ENCODE data around the gene SV2B.

Gene SV2B

GRCh38 chr15:91055548-91056331 lies 44.3 kb upstream of the SV2B start:
- DNase-seq (ENCODE audit: low read depth in 1 of 2, low spot score in 1 of 2), result peak in 1 of 2 experiments; percentile 75

GRCh38 chr15:91061230-91061629 lies 38.8 kb upstream of the SV2B start:
- Histone ChIP-seq H3K27ac (replicated peaks) (no peak overlapping the region), H3K4me3 (replicated peaks; ENCODE audit: insufficient read depth, low read length) (no peak overlapping the region), H3K27me3 (ENCODE audit: insufficient read depth, poor library complexity, severe bottlenecking) (no peaks in the 10 kb centered on the region)
- TF ChIP-seq CTCF (IDR thresholded peaks at IDR 0.05; ENCODE audit: insufficient read depth, low read length), result no peak
- DNase-seq (ENCODE audit: low read depth in 1 of 2, low spot score in 1 of 2), result no peak

More at GRCh38 chr15:91055548-91056331, 44.3 kb upstream of the SV2B start:
- H3K27ac ChIP-seq (replicated peaks), result no peak overlapping the region
- 0 out of 2 replicates have a peak, but pooled peaks have one; percentile 32 for TF ChIP-seq SPI1 (IDR thresholded peaks at IDR 0.05; ENCODE audit: borderline replicate concordance, low read depth)
- TF ChIP-seq CTCF (IDR thresholded peaks at IDR 0.05; ENCODE audit: insufficient read depth, low read length), result peak; percentile 85
- no peak for TF ChIP-seq GABPA (IDR thresholded peaks at IDR 0.05; ENCODE audit: low read depth)
- no peak for TF ChIP-seq REST (IDR thresholded peaks at IDR 0.05; ENCODE audit: insufficient replicate concordance, low read depth)
- H3K27me3 ChIP-seq (ENCODE audit: insufficient read depth, poor library complexity, severe bottlenecking), result peaks cover 14% of the 10 kb centered on the region
- peak overlapping the region; percentile 37 for H3K4me3 ChIP-seq (replicated peaks; ENCODE audit: insufficient read depth, low read length)

- no peak for DNase-seq (ENCODE audit: low read depth in 1 of 2, low spot score in 1 of 2)
- H3K4me3 ChIP-seq (replicated peaks; ENCODE audit: insufficient read depth, low read length), result no peak overlapping the region
- H3K27ac ChIP-seq (replicated peaks), result no peak overlapping the region
- no peaks in the 10 kb centered on the region for H3K27me3 ChIP-seq (ENCODE audit: insufficient read depth, poor library complexity, severe bottlenecking)
- TF ChIP-seq REST (IDR thresholded peaks at IDR 0.05; ENCODE audit: insufficient replicate concordance, low read depth) (no peak), CTCF (IDR thresholded peaks at IDR 0.05; ENCODE audit: insufficient read depth, low read length) (no peak), POLR2AphosphoS5 (IDR thresholded peaks at IDR 0.05; ENCODE audit: low read depth) (no peak), SPI1 (IDR thresholded peaks at IDR 0.05; ENCODE audit: borderline replicate concordance, low read depth) (no peak), GABPA (IDR thresholded peaks at IDR 0.05; ENCODE audit: low read depth) (no peak)
These were observed 38.1 kb upstream of the SV2B start for GRCh38 chr15:91061997-91062396.

- Histone ChIP-seq H3K4me3 (replicated peaks; ENCODE audit: insufficient read depth, low read length) (no peak overlapping the region), H3K27ac (replicated peaks) (no peak overlapping the region), H3K27me3 (ENCODE audit: insufficient read depth, poor library complexity, severe bottlenecking) (no peaks in the 10 kb centered on the region)
- DNase-seq (ENCODE audit: low read depth in 1 of 2, low spot score in 1 of 2), result no peak
- TF ChIP-seq SPI1 (IDR thresholded peaks at IDR 0.05; ENCODE audit: borderline replicate concordance, low read depth), result no peak
- TF ChIP-seq REST (IDR thresholded peaks at IDR 0.05; ENCODE audit: insufficient replicate concordance, low read depth), result no peak
- no peak for TF ChIP-seq GABPA (IDR thresholded peaks at IDR 0.05; ENCODE audit: low read depth)
- TF ChIP-seq CTCF (IDR thresholded peaks at IDR 0.05; ENCODE audit: insufficient read depth, low read length), result no peak
- no peak for TF ChIP-seq POLR2AphosphoS5 (IDR thresholded peaks at IDR 0.05; ENCODE audit: low read depth)
These were observed 34.6 kb upstream of the SV2B start for GRCh38 chr15:91065505-91065904.

All from HL-60 (cell line).